Measurements from ENCODE around the gene COPG2. TPM values are rescaled to one million over a fixed set of nuclear protein-coding genes. Genes with fewer than 3 reads are reported as not detected.

Gene COPG2
- total and polyA plus RNA-seq, 2 donors (not counting 3 experiments of a cell fraction or from before 2014, with no cell fraction given), result 9.4 to 11.6 TPM

GRCh38 chr7:130673066-130673465 lies 4.5 kb upstream of the COPG2 start:
- Histone ChIP-seq H3K9me1 (replicated peaks; ENCODE audit: control insufficient read depth, extremely low read depth, insufficient read depth, low read length) (no peaks in the 10 kb centered on the region), H3K27me3 (ENCODE audit: control insufficient read depth in 2 of 2, insufficient read depth in 2 of 2, low read length in 2 of 2) (peaks cover 2 to 14% of the 10 kb centered on the region in 2 experiments), H3K27ac (ENCODE audit: insufficient read depth, low read depth, low read length) (no peak overlapping the region), H3K79me2 (ENCODE audit: control insufficient read depth, insufficient read depth, low read length) (no peaks in the 10 kb centered on the region), H3K9ac (replicated peaks; ENCODE audit: extremely low read depth, insufficient read depth, low read length) (no peak overlapping the region), H3K4me3 (replicated peaks in 1 of 3; ENCODE audit: insufficient read depth in 1 of 3, low read depth in 1 of 3, low read length in 3 of 3) (no peak overlapping the region), H3K36me3 (ENCODE audit: control insufficient read depth in 2 of 2, extremely low read depth in 1 of 2, insufficient read depth in 2 of 2, low read length in 2 of 2) (no peaks in the 10 kb centered on the region), H3K9me3 (replicated peaks; ENCODE audit: control insufficient read depth, insufficient read depth, low read length) (no peaks in the 10 kb centered on the region), H4K20me1 (replicated peaks; ENCODE audit: control insufficient read depth, extremely low read depth, insufficient read depth, low read length) (no peaks in the 10 kb centered on the region), H3K4me2 (ENCODE audit: insufficient read depth, low read length) (no peak overlapping the region), H2AFZ (ENCODE audit: low read depth, low read length) (no peak overlapping the region), H3K4me1 (ENCODE audit: control insufficient read depth, extremely low read depth, insufficient read depth, low read length) (no peaks in the 10 kb centered on the region)
- ChIA-PET CTCF (no interaction called here), POLR2A (no interaction called here)
- intact Hi-C loops (cut with micrococcal nuclease), result no loop called here
- FAIRE-seq, result no peak
- no TSS peak for BruUV-seq (replicated peaks)
- no peak for TF ChIP-seq JUN (IDR thresholded peaks at IDR 0.05; ENCODE audit: borderline replicate concordance, insufficient read depth, insufficient read length, low read depth)
- no peak for TF ChIP-seq MAX (IDR thresholded peaks at IDR 0.05; ENCODE audit: insufficient read depth, insufficient read length)
- TF ChIP-seq, protein P1, sequence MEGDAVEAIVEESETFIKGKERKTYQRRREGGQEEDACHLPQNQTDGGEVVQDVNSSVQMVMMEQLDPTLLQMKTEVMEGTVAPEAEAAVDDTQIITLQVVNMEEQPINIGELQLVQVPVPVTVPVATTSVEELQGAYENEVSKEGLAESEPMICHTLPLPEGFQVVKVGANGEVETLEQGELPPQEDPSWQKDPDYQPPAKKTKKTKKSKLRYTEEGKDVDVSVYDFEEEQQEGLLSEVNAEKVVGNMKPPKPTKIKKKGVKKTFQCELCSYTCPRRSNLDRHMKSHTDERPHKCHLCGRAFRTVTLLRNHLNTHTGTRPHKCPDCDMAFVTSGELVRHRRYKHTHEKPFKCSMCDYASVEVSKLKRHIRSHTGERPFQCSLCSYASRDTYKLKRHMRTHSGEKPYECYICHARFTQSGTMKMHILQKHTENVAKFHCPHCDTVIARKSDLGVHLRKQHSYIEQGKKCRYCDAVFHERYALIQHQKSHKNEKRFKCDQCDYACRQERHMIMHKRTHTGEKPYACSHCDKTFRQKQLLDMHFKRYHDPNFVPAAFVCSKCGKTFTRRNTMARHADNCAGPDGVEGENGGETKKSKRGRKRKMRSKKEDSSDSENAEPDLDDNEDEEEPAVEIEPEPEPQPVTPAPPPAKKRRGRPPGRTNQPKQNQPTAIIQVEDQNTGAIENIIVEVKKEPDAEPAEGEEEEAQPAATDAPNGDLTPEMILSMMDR (IDR thresholded peaks at IDR 0.05; ENCODE audit: extremely low read depth in 1 of 2, insufficient read depth in 1 of 2, low read depth in 1 of 2, low read length in 2 of 2), result no peak
- TF ChIP-seq GATA2 (IDR thresholded peaks at IDR 0.05; ENCODE audit: insufficient read depth, insufficient read length, low read depth, low read length), result no peak
- no peak for TF ChIP-seq FOS (IDR thresholded peaks at IDR 0.05; ENCODE audit: borderline replicate concordance, insufficient read depth, low read length)
- TF ChIP-seq POLR2AphosphoS5 (IDR thresholded peaks at IDR 0.05; ENCODE audit: insufficient read depth, low read depth, low read length), result no peak
- no peak for TF ChIP-seq EZH2 (IDR thresholded peaks at IDR 0.05; ENCODE audit: borderline replicate concordance, low read depth, low read length, severe bottlenecking)
- no peak for TF ChIP-seq POLR2A (IDR thresholded peaks at IDR 0.05; ENCODE audit: low read depth, low read length)
- TF ChIP-seq MYC (IDR thresholded peaks at IDR 0.05; ENCODE audit: low read depth, low read length), result no peak
- dilution Hi-C loops (cut with MboI; ENCODE audit: extremely low pct_ligation_motif_present, low sequenced_read_pairs), result no loop called here
- no peak for DNase-seq (ENCODE audit: low read depth, low spot score)
